Hematopoietic multipotent progenitor cell treated with erythropoietin and hydrocortisone succinate and interleukin-3 and kit ligand, for 4 days (in vitro differentiated cells): ENCODE results near the gene SH2D3C.

Experiments used
- DNase-seq: peaks from one replicate; pipeline ENCODE4 v3.0.0-alpha.2; 2015

The SH2D3C gene

GRCh38 chr9:127694890-127695720, 83.4 kb downstream of the SH2D3C start:
- DNase-seq: no peak

- no peak for DNase-seq
Observed at GRCh38 chr9:127693697-127694096, 84.8 kb downstream of the SH2D3C start.

DNA sequence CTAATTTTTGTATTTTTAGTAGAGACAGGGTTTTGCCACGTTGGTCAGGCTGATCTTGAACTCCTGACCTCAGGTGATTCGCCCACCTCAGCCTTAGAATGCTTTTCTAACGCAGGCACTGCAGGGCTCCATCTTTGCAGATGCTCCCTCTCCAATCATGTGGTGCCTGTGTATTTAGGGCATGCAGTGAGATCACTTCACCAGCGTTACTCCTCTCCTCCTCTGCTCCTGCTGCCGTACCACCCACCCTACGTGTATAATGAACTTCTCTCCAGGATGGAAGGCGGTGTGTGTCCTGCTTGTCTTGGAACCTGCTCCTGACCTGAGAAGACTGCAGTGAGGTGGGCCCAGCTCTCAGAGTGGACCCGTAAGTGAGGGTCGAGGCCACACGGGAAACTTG, 85.3 kb downstream of the SH2D3C start:
- no peak for DNase-seq

GRCh38 chr9:127692071-127692470, 86.4 kb downstream of the SH2D3C start:
- DNase-seq: no peak

GRCh38 chr9:127690735-127691134, 87.7 kb downstream of the SH2D3C start:
- no peak for DNase-seq

DNA sequence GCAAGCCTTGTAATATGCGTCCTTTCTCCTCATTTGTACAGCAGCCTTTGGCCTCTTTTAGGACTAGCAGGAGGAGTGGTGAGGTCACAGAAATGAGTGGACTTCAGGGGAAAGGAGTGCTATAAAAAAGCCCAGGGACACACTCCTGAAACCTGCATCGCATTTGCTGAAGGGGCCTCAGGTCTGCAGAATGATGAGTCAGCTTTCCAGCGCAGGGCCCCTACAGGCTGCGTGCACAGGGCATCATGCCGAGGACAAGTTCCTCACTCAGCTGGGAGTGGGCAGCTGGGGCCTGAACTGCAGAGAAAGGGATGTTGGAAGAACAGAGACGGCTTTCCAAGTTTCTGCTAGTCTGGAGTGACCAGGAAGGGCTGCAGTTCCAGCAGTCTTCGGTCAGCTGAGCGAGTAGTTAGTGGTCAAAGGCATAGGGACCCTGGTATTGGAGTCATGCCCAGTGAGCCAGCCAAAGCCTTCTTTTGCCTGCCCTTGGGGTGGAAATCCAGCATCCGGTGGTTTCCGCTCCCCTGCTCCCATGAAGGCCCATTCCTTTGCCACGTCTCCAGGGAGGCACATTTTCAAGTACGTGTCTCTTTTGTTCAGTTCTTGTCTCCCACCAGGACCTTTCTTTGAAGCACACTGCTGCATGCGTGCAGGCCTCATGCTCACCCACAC, 89.0 kb downstream of the SH2D3C start:
- DNase-seq: no peak
